Parathyroid adenoma (tissue), 2 donors: ENCODE measurements around the gene OPA3.

Source experiments
- H2AFZ ChIP-seq: fragments of 300-600 bp; sonication (generic); one replicate; pipeline ENCODE4 v1.7.0; 2017; ENCODE audit warnings: antibody characterized with exemption, mild to moderate bottlenecking
- H3K27ac ChIP-seq: fragments of 300-600 bp; sonication (generic); one replicate; pipeline ENCODE4 v1.7.0; 2017
- H3K27me3 ChIP-seq: fragments of 300-600 bp; sonication (generic); one replicate; pipeline ENCODE4 v1.7.0; 2017; ENCODE audit warnings: low read length; ENCODE audit not compliant: control insufficient read depth, insufficient read depth
- H3K36me3 ChIP-seq: fragments of 300-600 bp; sonication (generic); one replicate; pipeline ENCODE4 v1.7.0; 2017; ENCODE audit warnings: low read length; ENCODE audit not compliant: control insufficient read depth, insufficient read depth
- H3K4me1 ChIP-seq: fragments of 300-600 bp; sonication (generic); one replicate; pipeline ENCODE4 v1.7.0; 2017; ENCODE audit warnings: control low read depth
- H3K4me2 ChIP-seq: fragments of 300-600 bp; sonication (generic); one replicate; pipeline ENCODE4 v1.7.0; 2017; ENCODE audit warnings: low read length
- H3K4me3 ChIP-seq: fragments of 300-600 bp; sonication (generic); one replicate; pipeline ENCODE4 v1.7.0; 2017; ENCODE audit warnings: low read depth, low read length
- H3K79me2 ChIP-seq: fragments of 300-600 bp; sonication (generic); one replicate; pipeline ENCODE4 v1.7.0; 2017; ENCODE audit warnings: control low read depth
- H3K9ac ChIP-seq: fragments of 300-600 bp; sonication (generic); one replicate; pipeline ENCODE4 v1.7.0; 2017; ENCODE audit warnings: mild to moderate bottlenecking
- H3K9me3 ChIP-seq: fragments of 300-600 bp; sonication (generic); one replicate; pipeline ENCODE4 v1.7.0; 2017; ENCODE audit warnings: low read length; ENCODE audit not compliant: control insufficient read depth
- CTCF ChIP-seq: fragments of 300-600 bp; sonication (generic); IDR thresholded peaks from one replicate; pipeline ENCODE4 v1.7.0; 2017; ENCODE audit warnings: antibody characterized with exemption, mild to moderate bottlenecking
- donor health status: primary hyperparathyroidism.

OPA3 gene

DNA sequence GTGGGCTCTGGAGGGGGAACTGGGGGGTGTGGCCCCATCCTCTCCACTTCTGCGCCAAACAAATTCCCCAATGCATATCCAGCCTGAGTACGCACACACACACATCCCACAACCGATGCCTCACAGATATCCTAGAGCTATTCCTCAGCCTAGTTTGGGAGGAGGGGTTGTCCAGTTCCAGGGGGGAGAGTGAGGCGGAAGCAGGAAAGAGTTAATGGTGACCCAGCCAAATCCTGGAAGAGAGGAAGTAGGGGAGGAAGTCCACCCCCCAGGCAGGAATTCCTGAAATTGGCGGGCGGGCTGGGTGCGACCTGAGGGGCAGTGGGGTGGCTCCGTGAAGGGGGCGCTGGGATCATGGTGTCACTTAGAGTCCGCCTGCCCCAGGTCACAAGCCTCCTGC lies 16.5 kb upstream of the OPA3 start:
- H3K79me2 ChIP-seq: no peaks in the 10 kb centered on the region
- peak overlapping the region; percentile 41 for H3K4me3 ChIP-seq
- H3K27me3 ChIP-seq: peaks cover 3% of the 10 kb centered on the region
- peak overlapping the region; percentile 73 for H3K27ac ChIP-seq
- peak overlapping the region; percentile 26 for H3K4me2 ChIP-seq
- H3K4me1 ChIP-seq: no peaks in the 10 kb centered on the region
- H3K9me3 ChIP-seq: no peaks in the 10 kb centered on the region
- TF ChIP-seq CTCF: no peak
- no peak overlapping the region for H2AFZ ChIP-seq
- H3K9ac ChIP-seq: no peak overlapping the region
- H3K36me3 ChIP-seq: no peaks in the 10 kb centered on the region

DNA sequence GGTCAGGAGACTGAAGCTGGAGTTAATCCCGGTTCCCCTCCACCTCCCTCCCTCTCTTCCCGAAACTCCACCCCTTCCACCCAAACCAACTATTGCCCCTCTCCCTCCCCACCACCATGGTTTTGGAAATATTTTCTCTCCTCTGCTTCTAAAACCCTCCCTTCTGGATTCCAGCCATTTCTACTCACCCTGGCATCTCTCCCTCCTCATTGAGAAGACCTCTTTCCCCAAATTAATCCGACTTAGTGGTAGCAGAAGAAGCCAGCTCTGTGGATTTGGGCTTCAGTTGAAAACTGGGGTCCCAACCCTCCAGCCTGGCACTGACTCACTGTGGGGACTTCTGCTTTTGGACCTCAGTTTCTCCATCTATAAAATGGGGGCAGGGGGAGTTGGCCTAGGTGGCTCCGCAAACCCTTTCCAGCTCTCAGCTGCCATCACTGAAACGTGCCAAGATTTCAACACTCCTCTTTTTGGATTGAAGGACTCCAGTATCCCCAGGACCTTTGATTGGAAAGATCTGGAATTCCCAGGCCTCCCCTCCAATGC lies 15.8 kb upstream of the OPA3 start:
- H3K4me1 ChIP-seq: no peaks in the 10 kb centered on the region
- H3K4me2 ChIP-seq: no peak overlapping the region
- no peaks in the 10 kb centered on the region for H3K9me3 ChIP-seq
- H3K36me3 ChIP-seq: no peaks in the 10 kb centered on the region
- peaks cover 3% of the 10 kb centered on the region for H3K27me3 ChIP-seq
- H2AFZ ChIP-seq: no peak overlapping the region
- H3K9ac ChIP-seq: no peak overlapping the region
- no peaks in the 10 kb centered on the region for H3K79me2 ChIP-seq
- peak overlapping the region; percentile 1 for H3K4me3 ChIP-seq
- peak overlapping the region; percentile 73 for H3K27ac ChIP-seq
- no peak for TF ChIP-seq CTCF

DNA sequence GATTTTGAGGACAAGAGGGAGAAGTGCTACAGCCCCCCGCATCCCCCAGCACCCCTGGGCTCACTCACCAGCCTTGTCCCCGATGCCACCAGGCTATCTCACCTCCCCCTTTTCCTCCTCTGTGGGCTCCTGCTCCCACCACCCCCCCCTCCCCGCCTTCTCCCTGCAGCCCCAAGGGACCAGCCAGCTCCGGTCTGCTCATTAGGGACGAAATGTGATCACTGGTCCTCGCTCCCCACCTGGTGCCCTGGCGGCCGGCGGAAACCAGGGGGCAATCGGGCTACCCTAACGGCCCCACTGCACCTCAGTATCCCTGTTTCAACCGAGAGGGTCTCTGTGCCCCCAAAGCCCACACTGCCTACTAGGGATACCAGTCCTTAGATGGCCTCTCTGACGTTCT lies 14.7 kb upstream of the OPA3 start:
- peak overlapping the region; percentile 27 for H3K27ac ChIP-seq

DNA sequence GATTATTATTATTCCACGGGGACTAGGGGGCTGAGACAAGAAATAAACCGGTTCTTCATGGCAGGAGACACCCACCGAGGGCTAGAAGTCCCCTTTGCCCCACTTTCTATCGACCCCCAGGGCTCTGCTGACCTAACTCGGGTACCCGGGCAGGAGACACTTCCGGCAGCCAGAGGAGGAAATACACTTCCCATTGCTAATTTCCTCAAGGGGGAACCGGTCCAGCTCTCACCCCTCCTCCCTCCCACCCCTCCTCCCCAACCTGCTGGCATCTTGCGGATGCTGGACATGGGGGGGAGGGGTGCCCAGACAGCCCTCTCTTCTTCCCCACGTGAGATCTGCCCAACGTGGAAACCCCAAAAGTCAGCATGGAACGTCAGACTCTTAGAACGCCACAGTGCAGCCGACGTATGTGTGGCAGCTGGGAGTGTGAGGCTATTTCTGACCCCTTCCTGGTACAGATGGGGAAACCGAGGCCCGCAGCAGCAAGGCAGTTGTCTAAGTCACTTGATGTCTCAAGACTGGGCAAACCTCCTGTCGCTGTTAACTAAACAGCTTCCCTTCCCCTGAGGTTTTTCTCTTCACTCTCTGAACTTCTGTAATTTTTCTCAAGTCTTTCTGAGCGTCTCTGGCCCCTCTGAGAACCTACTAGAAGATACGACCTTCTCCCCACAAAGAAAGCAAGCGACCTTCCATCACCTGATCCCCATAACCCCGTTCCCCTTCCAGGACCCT lies 13.8 kb upstream of the OPA3 start:
- Histone ChIP-seq H3K27ac (peak overlapping the region; percentile 51), H3K9ac (no peak overlapping the region), H3K36me3 (no peaks in the 10 kb centered on the region), H3K79me2 (no peaks in the 10 kb centered on the region), H3K4me2 (peak overlapping the region; percentile 49), H2AFZ (peak overlapping the region; percentile 25), H3K9me3 (no peaks in the 10 kb centered on the region), H3K4me1 (no peaks in the 10 kb centered on the region), H3K4me3 (peak overlapping the region; percentile 3), H3K27me3 (peaks cover 3% of the 10 kb centered on the region)
- no peak for TF ChIP-seq CTCF

More for the DNA sequence above, 14.7 kb upstream of the OPA3 start:
- Histone ChIP-seq H2AFZ (no peak overlapping the region), H3K9ac (no peak overlapping the region), H3K4me2 (no peak overlapping the region), H3K27me3 (peaks cover 3% of the 10 kb centered on the region), H3K4me1 (no peaks in the 10 kb centered on the region), H3K36me3 (no peaks in the 10 kb centered on the region), H3K9me3 (no peaks in the 10 kb centered on the region), H3K79me2 (no peaks in the 10 kb centered on the region), H3K4me3 (no peak overlapping the region)
- no peak for TF ChIP-seq CTCF
